IMR-90 (cell line): Measurements from ENCODE around the gene TASP1. TPM values are rescaled to one million over a fixed set of nuclear protein-coding genes. Genes with fewer than 3 reads are reported as not detected.

ENCODE experiments used
- ATAC-seq: fragments of 200-7000 bp; cut with Tn5 transposase; 2 replicates; pipeline ENCODE4 v1.9.1; 2020; ENCODE audit warnings: low read depth, mild to moderate bottlenecking, moderate library complexity
- BruUV-seq: library from RNA; stranded (reverse); fragments of 400-500 nt; replicated peaks from 2 replicates; lab custom pipeline; 2021; lab: Mats Ljungman, UMichigan
- CTCF ChIA-PET: fragments of 300-600 bp; formaldehyde crosslinking; extraction: SDS; loops from one replicate; lab custom pipeline; 2021; ENCODE audit warnings: antibody characterized with exemption; lab: Yijun Ruan, JAX
- POLR2A ChIA-PET: fragments of 300-600 bp; sonication (Branson Sonifier 250); formaldehyde crosslinking; loops from one replicate; lab custom pipeline; 2022; ENCODE audit warnings: antibody characterized with exemption; ENCODE audit not compliant: unreplicated experiment; lab: Charles Lee
- DNase-seq: peaks from one replicate; pipeline ENCODE4 v3.0.0; 2013
- H2AFZ ChIP-seq: replicated peaks from 2 replicates; pipeline ENCODE3; 2013; ENCODE audit warnings: low read length, mild to moderate bottlenecking; ENCODE audit not compliant: poor library complexity
- H2AK5ac ChIP-seq: 2 replicates; pipeline ENCODE4 v1.6.1; 2013; ENCODE audit warnings: low read depth, low read length, inconsistent platforms
- H2AK9ac ChIP-seq: replicated peaks from 2 replicates; pipeline ENCODE3; 2013; ENCODE audit warnings: mild to moderate bottlenecking, low read depth, low read length, moderate library complexity; ENCODE audit not compliant: poor library complexity
- H2BK120ac ChIP-seq: 2 replicates; pipeline ENCODE4 v1.6.1; 2013; ENCODE audit warnings: low read depth, low read length, inconsistent platforms
- H2BK15ac ChIP-seq: 3 replicates; pipeline ENCODE4 v1.6.1; 2013; ENCODE audit warnings: low read depth, low read length, inconsistent platforms
- H2BK20ac ChIP-seq: 2 replicates; pipeline ENCODE4 v1.6.1; 2013; ENCODE audit warnings: low read depth, mild to moderate bottlenecking, inconsistent platforms, low read length, moderate library complexity
- H2BK5ac ChIP-seq: 2 replicates; pipeline ENCODE4 v1.6.1; 2013; ENCODE audit warnings: mild to moderate bottlenecking, low read depth, low read length, inconsistent platforms; ENCODE audit not compliant: poor library complexity, severe bottlenecking
- H3K14ac ChIP-seq: replicated peaks from 2 replicates; pipeline ENCODE4 v1.6.1; 2013; ENCODE audit warnings: low read depth, low read length, inconsistent platforms
- H3K18ac ChIP-seq: 2 replicates; pipeline ENCODE4 v1.6.1; 2013; ENCODE audit warnings: low read depth, low read length, control low read depth
- H3K23ac ChIP-seq: 2 replicates; pipeline ENCODE4 v1.6.1; 2013; ENCODE audit warnings: low read depth, low read length, inconsistent platforms
- H3K27ac ChIP-seq: 2 replicates; pipeline ENCODE4 v1.5.1; 2013; ENCODE audit warnings: mild to moderate bottlenecking, control low read depth, low read length; ENCODE audit not compliant: insufficient read depth
- H3K27me3 ChIP-seq: 2 replicates; pipeline ENCODE4 v1.6.1; 2013; ENCODE audit warnings: low read length; ENCODE audit not compliant: control insufficient read depth, insufficient read depth
- H3K36me3 ChIP-seq: 2 replicates; pipeline ENCODE4 v1.6.1; 2013; ENCODE audit warnings: low read length, mixed read lengths; ENCODE audit not compliant: control insufficient read depth, insufficient read depth
- H3K4ac ChIP-seq: 2 replicates; pipeline ENCODE4 v1.6.1; 2013; ENCODE audit warnings: low read depth, low read length, inconsistent platforms
- H3K4me1 ChIP-seq: 2 replicates; pipeline ENCODE4 v1.6.1; 2013; ENCODE audit warnings: low read length, mixed read lengths; ENCODE audit not compliant: control insufficient read depth, insufficient read depth
- H3K4me2 ChIP-seq: 2 replicates; pipeline ENCODE4 v1.6.1; 2013; ENCODE audit warnings: low read depth, mild to moderate bottlenecking, control low read depth, low read length, moderate library complexity
- H3K4me3 ChIP-seq: 2 replicates; pipeline ENCODE4 v1.5.1; 2013; ENCODE audit warnings: low read depth, mild to moderate bottlenecking, control low read depth, low read length, moderate library complexity; ENCODE audit not compliant: insufficient read depth
- H3K56ac ChIP-seq: 2 replicates; pipeline ENCODE4 v1.6.1; 2013; ENCODE audit warnings: low read length, inconsistent platforms; ENCODE audit not compliant: insufficient read depth; ENCODE audit errors: extremely low read depth
- H3K79me1 ChIP-seq, 2 experiments: 2 replicates each; pipeline ENCODE4 v1.6.1; 2013; ENCODE audit warnings: low read length in 2 of 2, inconsistent platforms in 1 of 2, low read depth in 1 of 2
- H3K9ac ChIP-seq: 2 replicates; pipeline ENCODE4 v1.6.1; 2013; ENCODE audit warnings: low read depth, low read length, control low read depth
- H3K9me1 ChIP-seq: 2 replicates; pipeline ENCODE4 v1.6.1; 2013; ENCODE audit warnings: low read length, inconsistent platforms; ENCODE audit not compliant: insufficient read depth
- H3K9me3 ChIP-seq: 2 replicates; pipeline ENCODE4 v1.6.1; 2013; ENCODE audit warnings: low read length; ENCODE audit not compliant: control insufficient read depth, insufficient read depth
- H4K20me1 ChIP-seq: 2 replicates; pipeline ENCODE4 v1.6.1; 2013; ENCODE audit warnings: low read length, inconsistent platforms; ENCODE audit not compliant: insufficient read depth
- H4K5ac ChIP-seq: 2 replicates; pipeline ENCODE4 v1.6.1; 2013; ENCODE audit warnings: mild to moderate bottlenecking, low read depth, low read length, control low read depth
- H4K8ac ChIP-seq, 2 experiments: 2 replicates each; pipeline ENCODE4 v1.6.1; 2013; ENCODE audit warnings: low read depth in 2 of 2, low read length in 2 of 2, control low read depth in 1 of 2, inconsistent platforms in 1 of 2
- H4K91ac ChIP-seq: 2 replicates; pipeline ENCODE4 v1.6.1; 2013; ENCODE audit warnings: low read depth, low read length, inconsistent platforms; ENCODE audit not compliant: insufficient read depth
- BHLHE40 ChIP-seq: fragments of 150-350 bp; IDR thresholded peaks from 2 replicates; pipeline ENCODE4 v1.6.1; 2016; ENCODE audit warnings: mild to moderate bottlenecking, low read depth, low read length
- CEBPB ChIP-seq: IDR thresholded peaks from 2 replicates; pipeline ENCODE4 v1.6.1; 2012; ENCODE audit warnings: low read depth, low read length, improper control_type of control experiment
- CHD1 ChIP-seq: IDR thresholded peaks from 2 replicates; pipeline ENCODE4 v1.6.1; 2012; ENCODE audit warnings: low read depth, low read length, improper control_type of control experiment
- FOS ChIP-seq: fragments of 150-350 bp; IDR thresholded peaks from 2 replicates; pipeline ENCODE4 v1.6.1; 2016; ENCODE audit warnings: low read depth, low read length
- MAFK ChIP-seq: IDR thresholded peaks from 2 replicates; pipeline ENCODE4 v1.6.1; 2012; ENCODE audit warnings: low read depth, low read length, improper control_type of control experiment
- MAZ ChIP-seq: IDR thresholded peaks from 2 replicates; pipeline ENCODE4 v1.6.1; 2012; ENCODE audit warnings: low read depth, mild to moderate bottlenecking, low read length, improper control_type of control experiment, moderate library complexity, borderline replicate concordance
- MXI1 ChIP-seq: IDR thresholded peaks from 2 replicates; pipeline ENCODE4 v1.6.1; 2012; ENCODE audit warnings: low read depth, mild to moderate bottlenecking, low read length, moderate library complexity, borderline replicate concordance
- NFE2L2 ChIP-seq: fragments of 150-350 bp; IDR thresholded peaks from 2 replicates; pipeline ENCODE4 v1.6.1; 2016; ENCODE audit warnings: low read depth, mild to moderate bottlenecking, low read length
- POLR2A ChIP-seq: IDR thresholded peaks from 2 replicates; pipeline ENCODE4 v1.6.1; 2012; ENCODE audit warnings: mild to moderate bottlenecking, low read depth, low read length
- RAD21 ChIP-seq: IDR thresholded peaks from 2 replicates; pipeline ENCODE4 v1.6.1; 2012; ENCODE audit warnings: low read length, improper control_type of control experiment
- RCOR1 ChIP-seq: IDR thresholded peaks from 2 replicates; pipeline ENCODE4 v1.6.1; 2012; ENCODE audit warnings: mild to moderate bottlenecking, low read length, improper control_type of control experiment; ENCODE audit not compliant: insufficient replicate concordance
- RFX5 ChIP-seq: IDR thresholded peaks from 2 replicates; pipeline ENCODE4 v1.8.0; 2012; ENCODE audit warnings: low read depth, mild to moderate bottlenecking, low read length, moderate library complexity
- SMC3 ChIP-seq: fragments of 150-350 bp; IDR thresholded peaks from 2 replicates; pipeline ENCODE4 v1.6.1; 2016; ENCODE audit warnings: low read depth, mild to moderate bottlenecking, antibody characterized with exemption, low read length, moderate library complexity
- USF2 ChIP-seq: fragments of 150-350 bp; IDR thresholded peaks from 2 replicates; pipeline ENCODE4 v1.6.1; 2017; ENCODE audit warnings: mild to moderate bottlenecking, antibody characterized with exemption, low read length, low read depth
- dilution Hi-C: fragments of 300-500 bp; cut with HindIII; formaldehyde crosslinking; loops from one replicate; pipeline ENCODE4 v1.14.3; 2018; ENCODE audit warnings: low sequenced_read_pairs; ENCODE audit not compliant: unreplicated experiment
- in situ Hi-C: fragments of 300-500 bp; cut with MboI; formaldehyde crosslinking; loops from 3 replicates; pipeline ENCODE4 v1.14.3; 2019; ENCODE audit warnings: low sequenced_read_pairs, inconsistent platforms, mixed read lengths
- intact Hi-C: fragments of 100-400 bp; cut with micrococcal nuclease; formaldehyde crosslinking; loops from 2 replicates; pipeline ENCODE4 v1.10.0; 2022
- polyA plus RNA-seq, 3 experiments: library from polyadenylated mRNA; depleted of rRNA; stranded (reverse); fragments of >200 nt; gene quantifications; 2 replicates each; pipeline ENCODE4 v1.2.3, GENCODE V29; 2012; ENCODE audit warnings: low replicate concordance in 1 of 3
- total RNA-seq: library from RNA; depleted of rRNA; stranded (reverse); fragments of >200 nt; gene quantifications from 2 replicates; pipeline ENCODE4 v1.2.3, GENCODE V29; 2012
- TF ChIP-seq, protein P1 (sequence below): conservative IDR thresholded peaks from 2 replicates; pipeline ENCODE4 v1.5.1; 2012; ENCODE audit warnings: mild to moderate bottlenecking, low read depth, low read length, improper control_type of control experiment
- TF ChIP-seq, protein P2 (sequence below): fragments of 150-350 bp; IDR thresholded peaks from 2 replicates; pipeline ENCODE4 v1.6.1; 2016; ENCODE audit warnings: low read depth, mild to moderate bottlenecking, low read length, moderate library complexity, borderline replicate concordance

The TASP1 gene
- total and polyA plus RNA-seq, 2 of the 4 experiments (the other 2 are of a cell fraction), result 3.9 to 7.9 TPM

DNA sequence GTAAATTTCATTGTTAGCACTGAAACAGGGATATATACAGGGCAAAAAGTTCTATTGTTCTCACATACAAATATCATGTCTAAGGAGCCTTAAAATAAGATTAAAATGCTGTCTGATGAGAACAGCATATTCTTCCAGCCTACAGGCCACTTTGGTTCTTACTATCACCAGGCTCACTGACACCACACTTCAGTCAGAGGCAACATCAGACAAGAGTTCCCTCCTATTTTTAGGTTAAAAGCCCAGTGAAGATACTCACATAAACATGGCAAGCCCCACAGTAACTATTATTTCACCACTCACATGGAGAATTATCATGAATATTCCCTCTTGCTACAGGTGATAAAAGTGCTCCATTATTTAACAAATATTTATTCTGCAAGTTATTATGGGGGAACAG lies 241.9 kb downstream of the TASP1 start:
- POLR2A ChIA-PET, result no interaction called here
- no peaks in the 10 kb centered on the region for H4K20me1 ChIP-seq
- H3K14ac ChIP-seq, result no peak overlapping the region
- CTCF ChIA-PET, result no interaction called here
- H2AK9ac ChIP-seq, result no peak overlapping the region
- no peak overlapping the region for H2BK20ac ChIP-seq
- H2BK5ac ChIP-seq, result no peak overlapping the region
- in situ Hi-C loops (no loop called here), dilution Hi-C loops (no loop called here), intact Hi-C loops (loop anchor here (5.0 kb wide), 1 partner anchor 150 kb away; no protein-coding TSS in a partner anchor)
- H3K27ac ChIP-seq, result no peak overlapping the region
- BruUV-seq, result no TSS peak
- no peak overlapping the region for H3K4me2 ChIP-seq
- H3K4me3 ChIP-seq, result no peak overlapping the region
- no peak overlapping the region for H2BK15ac ChIP-seq
- H3K36me3 ChIP-seq, result no peaks in the 10 kb centered on the region
- no peaks in the 10 kb centered on the region for H3K27me3 ChIP-seq
- H4K8ac ChIP-seq, result no peak overlapping the region
- no peak overlapping the region for H3K9ac ChIP-seq
- no peak overlapping the region for H3K23ac ChIP-seq
- ATAC-seq (no peak), DNase-seq (no peak)
- H3K79me1 ChIP-seq, result no peaks in the 10 kb centered on the region
- H4K91ac ChIP-seq, result no peak overlapping the region
- no peak overlapping the region for H3K56ac ChIP-seq
- peaks cover 6% of the 10 kb centered on the region for H3K4me1 ChIP-seq
- no peaks in the 10 kb centered on the region; the same call in 1 of the 2 replicates for H3K9me1 ChIP-seq
- no peaks in the 10 kb centered on the region for H3K9me3 ChIP-seq
- H4K5ac ChIP-seq, result no peak overlapping the region
- no peak overlapping the region for H2AFZ ChIP-seq
- no peak overlapping the region for H2BK120ac ChIP-seq
- H3K4ac ChIP-seq, result no peak overlapping the region
- no peak for TF ChIP-seq SMC3
- TF ChIP-seq, protein P1, sequence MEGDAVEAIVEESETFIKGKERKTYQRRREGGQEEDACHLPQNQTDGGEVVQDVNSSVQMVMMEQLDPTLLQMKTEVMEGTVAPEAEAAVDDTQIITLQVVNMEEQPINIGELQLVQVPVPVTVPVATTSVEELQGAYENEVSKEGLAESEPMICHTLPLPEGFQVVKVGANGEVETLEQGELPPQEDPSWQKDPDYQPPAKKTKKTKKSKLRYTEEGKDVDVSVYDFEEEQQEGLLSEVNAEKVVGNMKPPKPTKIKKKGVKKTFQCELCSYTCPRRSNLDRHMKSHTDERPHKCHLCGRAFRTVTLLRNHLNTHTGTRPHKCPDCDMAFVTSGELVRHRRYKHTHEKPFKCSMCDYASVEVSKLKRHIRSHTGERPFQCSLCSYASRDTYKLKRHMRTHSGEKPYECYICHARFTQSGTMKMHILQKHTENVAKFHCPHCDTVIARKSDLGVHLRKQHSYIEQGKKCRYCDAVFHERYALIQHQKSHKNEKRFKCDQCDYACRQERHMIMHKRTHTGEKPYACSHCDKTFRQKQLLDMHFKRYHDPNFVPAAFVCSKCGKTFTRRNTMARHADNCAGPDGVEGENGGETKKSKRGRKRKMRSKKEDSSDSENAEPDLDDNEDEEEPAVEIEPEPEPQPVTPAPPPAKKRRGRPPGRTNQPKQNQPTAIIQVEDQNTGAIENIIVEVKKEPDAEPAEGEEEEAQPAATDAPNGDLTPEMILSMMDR, result no peak
- no peak for TF ChIP-seq MAZ
- no peak for TF ChIP-seq USF2
- no peak for TF ChIP-seq NFE2L2
- no peak for TF ChIP-seq BHLHE40
- no peak for TF ChIP-seq FOS
- no peak for TF ChIP-seq RCOR1
- TF ChIP-seq MXI1, result no peak
- no peak for TF ChIP-seq RFX5
- no peak for TF ChIP-seq POLR2A
- no peak for TF ChIP-seq CEBPB
- TF ChIP-seq, protein P2, sequence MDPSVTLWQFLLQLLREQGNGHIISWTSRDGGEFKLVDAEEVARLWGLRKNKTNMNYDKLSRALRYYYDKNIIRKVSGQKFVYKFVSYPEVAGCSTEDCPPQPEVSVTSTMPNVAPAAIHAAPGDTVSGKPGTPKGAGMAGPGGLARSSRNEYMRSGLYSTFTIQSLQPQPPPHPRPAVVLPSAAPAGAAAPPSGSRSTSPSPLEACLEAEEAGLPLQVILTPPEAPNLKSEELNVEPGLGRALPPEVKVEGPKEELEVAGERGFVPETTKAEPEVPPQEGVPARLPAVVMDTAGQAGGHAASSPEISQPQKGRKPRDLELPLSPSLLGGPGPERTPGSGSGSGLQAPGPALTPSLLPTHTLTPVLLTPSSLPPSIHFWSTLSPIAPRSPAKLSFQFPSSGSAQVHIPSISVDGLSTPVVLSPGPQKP, result no peak
- no peak for TF ChIP-seq CHD1
- no peak for TF ChIP-seq MAFK
- TF ChIP-seq RAD21, result no peak
- no peak overlapping the region; the same call in 1 of the 2 replicates for H3K18ac ChIP-seq
- no peak overlapping the region for H2AK5ac ChIP-seq
